GM19455 (cell line): ENCODE measurements around the gene DOP1A.

ENCODE experiments used
- ATAC-seq: cut with Tn5 transposase; IDR thresholded peaks from one replicate; pipeline ENCODE4 v1.9.1; 2021; ENCODE audit not compliant: unreplicated experiment

DOP1A gene

GRCh38 chr6:83193747-83194566 is 126.5 kb downstream of the DOP1A start:
- ATAC-seq, result peak; percentile 37

- no peak for ATAC-seq
Observed at GRCh38 chr6:83198486-83199172, 131.2 kb downstream of the DOP1A start.

- no peak for ATAC-seq
Observed at GRCh38 chr6:83199173-83199862, 131.8 kb downstream of the DOP1A start.

- ATAC-seq, result no peak
Observed at GRCh38 chr6:83199863-83200225, 132.4 kb downstream of the DOP1A start.

GRCh38 chr6:83202031-83202430 is 134.6 kb downstream of the DOP1A start:
- no peak for ATAC-seq

- ATAC-seq, result peak; percentile 100
Observed at GRCh38 chr6:83215131-83216047, 147.9 kb downstream of the DOP1A start.

- no peak for ATAC-seq
Observed at GRCh38 chr6:83216806-83217205, 149.3 kb downstream of the DOP1A start.
